ENCODE measurements around the gene XPO4. TPM values are rescaled to one million over a fixed set of nuclear protein-coding genes. Genes with fewer than 3 reads are reported as not detected.
"Not testable (repeated sequence)": the region's sequence is repeated elsewhere in the genome, so short reads cannot be mapped to it uniquely, and the experiment has no call there.

The XPO4 gene
- total RNA-seq, 6 donors from 2014 or later: 15.7 to 33.0 (median 17.4) TPM

DNA sequence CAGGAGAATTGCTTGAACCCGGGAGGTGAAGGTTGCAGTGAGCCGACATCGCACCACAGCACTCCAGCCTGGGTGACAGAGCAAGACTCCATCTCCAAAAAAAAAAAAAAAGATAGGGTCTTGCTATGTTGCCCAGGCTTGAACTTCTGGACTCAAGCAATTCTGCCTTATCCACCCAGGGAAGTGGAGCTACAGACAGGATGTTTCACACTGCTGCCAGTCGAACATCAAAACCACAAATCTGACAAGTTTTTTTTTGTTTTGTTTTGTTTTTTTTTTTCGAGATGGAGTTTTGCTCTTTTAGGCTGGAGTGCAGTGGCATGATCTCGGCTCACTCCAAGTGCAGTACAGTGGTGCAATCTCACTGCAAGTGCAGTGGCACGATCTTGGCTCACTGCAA lies 10.8 kb downstream of the XPO4 start:
- H3K4me1 ChIP-seq: no peaks in the 10 kb centered on the region
- no peak overlapping the region for H3K4me3 ChIP-seq
- no peaks in the 10 kb centered on the region for H3K9me3 ChIP-seq
- no peak for ATAC-seq (ENCODE audit: low FRiP score in 2 of 2)
- H3K27ac ChIP-seq: no peak overlapping the region
- TF ChIP-seq, protein P1, sequence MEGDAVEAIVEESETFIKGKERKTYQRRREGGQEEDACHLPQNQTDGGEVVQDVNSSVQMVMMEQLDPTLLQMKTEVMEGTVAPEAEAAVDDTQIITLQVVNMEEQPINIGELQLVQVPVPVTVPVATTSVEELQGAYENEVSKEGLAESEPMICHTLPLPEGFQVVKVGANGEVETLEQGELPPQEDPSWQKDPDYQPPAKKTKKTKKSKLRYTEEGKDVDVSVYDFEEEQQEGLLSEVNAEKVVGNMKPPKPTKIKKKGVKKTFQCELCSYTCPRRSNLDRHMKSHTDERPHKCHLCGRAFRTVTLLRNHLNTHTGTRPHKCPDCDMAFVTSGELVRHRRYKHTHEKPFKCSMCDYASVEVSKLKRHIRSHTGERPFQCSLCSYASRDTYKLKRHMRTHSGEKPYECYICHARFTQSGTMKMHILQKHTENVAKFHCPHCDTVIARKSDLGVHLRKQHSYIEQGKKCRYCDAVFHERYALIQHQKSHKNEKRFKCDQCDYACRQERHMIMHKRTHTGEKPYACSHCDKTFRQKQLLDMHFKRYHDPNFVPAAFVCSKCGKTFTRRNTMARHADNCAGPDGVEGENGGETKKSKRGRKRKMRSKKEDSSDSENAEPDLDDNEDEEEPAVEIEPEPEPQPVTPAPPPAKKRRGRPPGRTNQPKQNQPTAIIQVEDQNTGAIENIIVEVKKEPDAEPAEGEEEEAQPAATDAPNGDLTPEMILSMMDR (IDR thresholded peaks at IDR 0.05): no peak
- TF ChIP-seq EP300 (IDR thresholded peaks at IDR 0.05) (no peak), POLR2A (IDR thresholded peaks at IDR 0.05) (no peak), POLR2AphosphoS5 (IDR thresholded peaks at IDR 0.05) (no peak)
- no peaks in the 10 kb centered on the region for H3K27me3 ChIP-seq
- WGBS, 2 donors: 80 to 83% methylated on average over 7 of the region's 7 CpGs
- H3K36me3 ChIP-seq: no peaks in the 10 kb centered on the region
- DNase-seq: no peak

DNA sequence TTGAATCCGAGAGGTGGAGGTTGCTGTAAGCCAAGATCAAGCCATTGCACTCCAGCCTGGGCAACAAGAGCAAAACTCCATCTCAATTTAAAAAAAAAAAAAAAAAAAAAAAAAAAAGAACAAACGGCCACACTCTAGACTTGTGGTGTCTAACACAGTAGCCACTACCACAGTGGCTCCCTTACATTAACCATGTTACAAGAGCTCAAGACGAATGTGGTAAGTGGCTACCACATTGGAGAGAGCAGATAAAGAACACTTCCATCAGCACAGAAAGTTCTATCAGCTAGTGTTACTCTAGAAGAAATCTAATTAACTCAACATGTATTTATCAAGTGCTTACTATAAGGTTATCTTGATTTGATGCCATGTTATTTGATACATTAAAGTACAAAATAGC lies 11.5 kb downstream of the XPO4 start:
- H3K27ac ChIP-seq: no peak overlapping the region
- WGBS, 2 donors: 84 to 87% methylated on average over 3 of the region's 3 CpGs
- no peaks in the 10 kb centered on the region for H3K4me1 ChIP-seq
- no peak overlapping the region for H3K4me3 ChIP-seq
- no peaks in the 10 kb centered on the region for H3K36me3 ChIP-seq
- H3K9me3 ChIP-seq: no peaks in the 10 kb centered on the region
- ATAC-seq (ENCODE audit: low FRiP score in 2 of 2) (no peak), DNase-seq (no peak)
- TF ChIP-seq, protein P1 (IDR thresholded peaks at IDR 0.05): no peak
- TF ChIP-seq POLR2AphosphoS5 (IDR thresholded peaks at IDR 0.05) (no peak), POLR2A (IDR thresholded peaks at IDR 0.05) (no peak), EP300 (IDR thresholded peaks at IDR 0.05) (no peak)
- H3K27me3 ChIP-seq: no peaks in the 10 kb centered on the region

DNA sequence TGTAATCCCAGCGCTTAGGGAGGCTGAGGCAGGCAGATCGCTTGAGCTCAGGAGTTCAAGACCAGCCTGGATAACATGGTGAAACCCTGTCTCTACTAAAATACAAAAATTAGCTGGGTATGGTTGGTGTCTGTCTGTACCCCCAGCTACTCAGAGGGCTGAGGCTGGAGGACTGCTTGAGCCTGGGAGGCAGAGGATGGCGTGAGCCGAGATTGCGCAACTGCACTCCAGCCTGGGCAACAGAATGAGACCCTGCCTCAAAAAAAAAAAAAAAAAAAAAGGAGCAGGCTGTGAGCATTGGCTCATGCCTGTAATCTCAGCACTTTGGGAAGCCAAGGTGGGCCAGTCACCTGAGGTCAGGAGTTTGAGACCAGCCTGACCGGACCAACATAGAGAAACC lies 12.0 kb downstream of the XPO4 start:
- H3K4me3 ChIP-seq; H3K27ac ChIP-seq; H3K27me3 ChIP-seq; DNase-seq; ATAC-seq (ENCODE audit: low FRiP score in 2 of 2); H3K9me3 ChIP-seq; H3K4me1 ChIP-seq; H3K36me3 ChIP-seq: not testable (repeated sequence)
- WGBS, 2 donors: 84 to 91% methylated on average over 6 of the region's 6 CpGs

DNA sequence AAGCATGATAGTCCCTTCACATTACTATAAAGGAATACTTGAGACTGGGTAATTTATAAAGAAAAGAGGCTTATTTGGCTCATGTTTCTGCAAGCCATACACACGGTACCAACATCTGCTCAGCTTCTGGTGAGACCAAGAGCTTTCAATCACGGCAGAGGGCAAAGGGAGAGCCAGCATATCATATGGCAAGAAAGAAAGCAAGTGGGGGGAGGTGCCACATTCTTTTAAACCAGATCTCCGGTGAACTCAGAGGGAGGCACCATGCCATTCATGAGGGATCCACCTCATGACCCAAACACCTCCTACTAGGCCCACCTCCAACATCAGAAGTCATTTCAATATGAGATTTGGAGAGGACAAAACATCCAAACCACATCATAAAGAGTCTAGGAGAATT lies 20.3 kb downstream of the XPO4 start:
- Histone ChIP-seq H3K27ac (no peak overlapping the region), H3K4me3 (no peak overlapping the region), H3K36me3 (peaks cover 0 to 4% (median 0%) of the 10 kb centered on the region in 4 donors), H3K4me1 (peaks cover 0 to 11% (median 3%) of the 10 kb centered on the region in 4 donors), H3K27me3 (no peaks in the 10 kb centered on the region), H3K9me3 (no peaks in the 10 kb centered on the region)
- DNase-seq (no peak), ATAC-seq (ENCODE audit: low FRiP score in 2 of 2) (no peak)
- WGBS, 2 donors: 63 to 72% methylated on average over 3 of the region's 3 CpGs
- TF ChIP-seq, protein P1 (IDR thresholded peaks at IDR 0.05): no peak
- TF ChIP-seq EP300 (IDR thresholded peaks at IDR 0.05) (no peak), POLR2AphosphoS5 (IDR thresholded peaks at IDR 0.05) (no peak), POLR2A (IDR thresholded peaks at IDR 0.05) (no peak)

DNA sequence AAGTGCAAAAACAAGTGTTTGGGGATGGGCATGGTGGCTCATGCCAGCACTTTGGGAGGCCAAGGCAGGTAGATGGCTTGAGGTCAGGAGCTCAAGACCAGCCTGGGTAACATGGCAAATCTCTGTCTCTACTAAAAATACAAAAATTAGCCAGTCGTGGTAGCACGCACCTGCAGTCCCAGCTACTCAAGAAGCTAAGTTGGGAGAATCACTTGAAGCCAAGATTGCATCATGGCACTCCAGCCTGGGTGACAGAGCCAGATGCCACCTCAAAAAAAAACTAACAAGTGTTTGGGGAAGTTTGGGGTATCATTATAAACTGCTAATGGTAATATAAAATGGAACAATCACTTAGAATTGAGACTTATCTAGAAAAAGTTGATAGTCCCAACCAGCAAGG lies 24.6 kb downstream of the XPO4 start:
- no peak for ATAC-seq (ENCODE audit: low FRiP score in 2 of 2)
- H3K27ac ChIP-seq: no peak overlapping the region
- TF ChIP-seq POLR2AphosphoS5 (IDR thresholded peaks at IDR 0.05): no peak
- TF ChIP-seq EP300 (IDR thresholded peaks at IDR 0.05): no peak
- TF ChIP-seq, protein P1 (IDR thresholded peaks at IDR 0.05): no peak
- TF ChIP-seq POLR2A (IDR thresholded peaks at IDR 0.05): no peak
- H3K4me3 ChIP-seq: no peak overlapping the region
- peaks cover 0 to 9% (median 3%) of the 10 kb centered on the region in 4 donors for H3K4me1 ChIP-seq
- DNase-seq: peak in 1 of 2 donors; percentile 51
- no peaks in the 10 kb centered on the region for H3K27me3 ChIP-seq
- no peaks in the 10 kb centered on the region for H3K9me3 ChIP-seq
- H3K36me3 ChIP-seq: no peaks in the 10 kb centered on the region
- WGBS, 2 donors: 37 to 58% methylated on average over 2 of the region's 2 CpGs

DNA sequence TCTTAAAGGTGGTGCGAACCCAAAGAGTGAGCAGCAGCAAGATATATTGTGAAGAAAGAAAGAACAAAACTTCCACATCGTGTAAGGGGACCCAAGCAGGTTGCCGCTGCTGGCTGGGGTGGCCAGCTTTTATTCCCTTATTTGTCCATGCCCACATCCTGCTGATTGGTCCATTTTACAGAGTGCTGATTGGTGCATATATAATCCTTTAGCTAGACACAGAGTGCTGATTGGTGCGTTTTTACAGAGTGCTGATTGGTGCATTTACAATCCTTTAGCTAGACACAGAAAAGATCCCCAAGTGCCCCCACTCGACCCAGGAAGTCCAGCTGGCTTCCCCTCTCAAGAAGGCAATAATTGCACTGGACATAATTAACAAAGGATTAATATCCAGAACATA lies 25.7 kb downstream of the XPO4 start:
- not testable (repeated sequence) for ATAC-seq (ENCODE audit: low FRiP score in 2 of 2); H3K9me3 ChIP-seq; DNase-seq; H3K27me3 ChIP-seq; H3K4me3 ChIP-seq; H3K36me3 ChIP-seq; H3K4me1 ChIP-seq; H3K27ac ChIP-seq
- WGBS, 2 donors: 96 to 97% methylated on average over 5 of the region's 5 CpGs

DNA sequence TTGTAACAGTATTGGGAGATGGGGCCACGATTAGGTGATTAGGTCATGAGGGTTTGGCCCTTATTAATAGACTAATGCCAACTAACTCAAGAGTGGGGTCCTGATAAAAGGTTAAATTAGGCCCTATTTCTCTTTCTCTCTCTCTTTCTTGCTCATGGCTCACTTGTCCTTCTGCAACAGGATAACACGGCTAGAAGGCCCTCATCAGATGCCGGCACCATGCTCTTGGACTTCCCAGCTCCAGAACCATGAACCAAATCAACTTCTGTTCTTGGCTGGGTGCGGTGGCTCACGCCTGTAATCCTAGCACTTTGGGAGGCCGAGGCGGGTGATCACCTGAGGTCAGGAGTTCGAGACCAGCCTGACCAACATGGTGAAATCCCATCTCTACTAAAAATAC lies 28.1 kb downstream of the XPO4 start:
- not testable (repeated sequence) for DNase-seq; H3K9me3 ChIP-seq; H3K36me3 ChIP-seq; ATAC-seq (ENCODE audit: low FRiP score in 2 of 2); H3K4me1 ChIP-seq; H3K27me3 ChIP-seq; H3K27ac ChIP-seq; H3K4me3 ChIP-seq
- 97 to 98% methylated on average over 8 of the region's 8 CpGs for WGBS, 2 donors
